NCI-H2196 (cell line): ENCODE results near the gene FLCN.
A peak's percentile ranks its signal among the peaks of the same experiment; 100 is the strongest.
"Not testable (repeated sequence)": the region's sequence is repeated elsewhere in the genome, so short reads cannot be mapped to it uniquely, and the experiment has no call there.

Source experiments
- DNase-seq: peaks from one replicate; lab custom pipeline; 2025; ENCODE audit not compliant: unreplicated experiment; lab: John Stamatoyannopoulos, UW

FLCN gene, protein sequence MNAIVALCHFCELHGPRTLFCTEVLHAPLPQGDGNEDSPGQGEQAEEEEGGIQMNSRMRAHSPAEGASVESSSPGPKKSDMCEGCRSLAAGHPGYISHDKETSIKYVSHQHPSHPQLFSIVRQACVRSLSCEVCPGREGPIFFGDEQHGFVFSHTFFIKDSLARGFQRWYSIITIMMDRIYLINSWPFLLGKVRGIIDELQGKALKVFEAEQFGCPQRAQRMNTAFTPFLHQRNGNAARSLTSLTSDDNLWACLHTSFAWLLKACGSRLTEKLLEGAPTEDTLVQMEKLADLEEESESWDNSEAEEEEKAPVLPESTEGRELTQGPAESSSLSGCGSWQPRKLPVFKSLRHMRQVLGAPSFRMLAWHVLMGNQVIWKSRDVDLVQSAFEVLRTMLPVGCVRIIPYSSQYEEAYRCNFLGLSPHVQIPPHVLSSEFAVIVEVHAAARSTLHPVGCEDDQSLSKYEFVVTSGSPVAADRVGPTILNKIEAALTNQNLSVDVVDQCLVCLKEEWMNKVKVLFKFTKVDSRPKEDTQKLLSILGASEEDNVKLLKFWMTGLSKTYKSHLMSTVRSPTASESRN

DNA sequence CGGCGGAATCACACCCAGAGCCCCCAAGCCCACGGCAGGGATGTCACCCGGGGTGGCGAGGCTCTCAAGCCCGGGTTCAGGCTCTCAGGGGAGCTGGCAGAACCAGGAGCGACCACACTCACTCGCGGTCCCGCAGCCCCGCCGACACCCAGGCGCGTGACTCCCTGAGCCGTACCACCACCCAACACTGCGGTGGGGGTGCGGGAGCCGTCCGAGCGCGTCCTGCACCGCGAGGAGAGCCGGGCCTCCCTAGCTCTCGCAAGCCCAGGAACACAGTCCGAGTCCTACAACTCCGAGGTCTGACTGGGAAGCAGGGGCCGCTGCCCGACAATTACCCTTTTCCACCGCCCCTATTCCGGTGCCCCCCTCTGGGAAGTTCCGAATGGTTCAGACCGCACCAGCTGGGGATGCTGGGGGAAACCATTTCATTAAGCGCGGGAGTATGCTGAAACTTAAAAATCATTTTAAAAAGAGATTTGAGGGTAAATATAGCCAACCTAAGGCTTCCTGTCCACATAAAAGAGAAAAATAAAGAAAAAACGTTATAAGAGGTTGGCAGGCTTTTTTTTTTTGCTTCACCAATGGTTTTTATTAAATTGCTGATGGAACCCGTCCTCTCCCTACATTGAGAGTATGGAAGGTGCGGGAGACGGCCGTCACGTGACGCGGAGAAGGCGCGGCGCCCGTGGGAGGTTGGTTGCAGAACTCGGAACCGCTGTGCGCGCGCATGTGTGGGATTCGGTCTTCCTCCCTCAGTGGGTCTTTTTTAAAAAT lies at the start of gene FLCN:
FLCN (minus strand) TSS at position 143 of the 774 bp plus-strand sequence. CDS start 9,031 bp downstream, outside the sequence.
- DNase-seq: peak; percentile 55

DNA sequence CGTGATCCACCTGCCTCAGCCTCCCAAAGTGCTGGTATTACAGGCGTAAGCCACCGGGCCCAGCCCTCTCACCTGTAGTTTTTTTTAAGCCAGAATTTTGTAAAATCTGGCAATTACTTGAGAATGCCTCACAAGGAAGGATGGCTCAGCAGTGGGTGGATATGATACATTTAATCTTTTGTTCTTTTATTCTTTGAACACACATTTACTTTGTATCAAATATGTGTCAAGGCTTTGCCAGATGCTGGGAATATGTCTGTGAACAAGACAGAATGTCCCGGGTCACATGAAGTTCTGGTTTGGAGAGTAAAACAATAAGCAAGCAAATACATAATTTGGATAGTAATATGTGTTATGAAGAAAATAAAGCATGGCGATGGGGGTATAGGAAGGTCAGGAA lies 49.0 kb upstream of the FLCN start:
- no peak for DNase-seq

DNA sequence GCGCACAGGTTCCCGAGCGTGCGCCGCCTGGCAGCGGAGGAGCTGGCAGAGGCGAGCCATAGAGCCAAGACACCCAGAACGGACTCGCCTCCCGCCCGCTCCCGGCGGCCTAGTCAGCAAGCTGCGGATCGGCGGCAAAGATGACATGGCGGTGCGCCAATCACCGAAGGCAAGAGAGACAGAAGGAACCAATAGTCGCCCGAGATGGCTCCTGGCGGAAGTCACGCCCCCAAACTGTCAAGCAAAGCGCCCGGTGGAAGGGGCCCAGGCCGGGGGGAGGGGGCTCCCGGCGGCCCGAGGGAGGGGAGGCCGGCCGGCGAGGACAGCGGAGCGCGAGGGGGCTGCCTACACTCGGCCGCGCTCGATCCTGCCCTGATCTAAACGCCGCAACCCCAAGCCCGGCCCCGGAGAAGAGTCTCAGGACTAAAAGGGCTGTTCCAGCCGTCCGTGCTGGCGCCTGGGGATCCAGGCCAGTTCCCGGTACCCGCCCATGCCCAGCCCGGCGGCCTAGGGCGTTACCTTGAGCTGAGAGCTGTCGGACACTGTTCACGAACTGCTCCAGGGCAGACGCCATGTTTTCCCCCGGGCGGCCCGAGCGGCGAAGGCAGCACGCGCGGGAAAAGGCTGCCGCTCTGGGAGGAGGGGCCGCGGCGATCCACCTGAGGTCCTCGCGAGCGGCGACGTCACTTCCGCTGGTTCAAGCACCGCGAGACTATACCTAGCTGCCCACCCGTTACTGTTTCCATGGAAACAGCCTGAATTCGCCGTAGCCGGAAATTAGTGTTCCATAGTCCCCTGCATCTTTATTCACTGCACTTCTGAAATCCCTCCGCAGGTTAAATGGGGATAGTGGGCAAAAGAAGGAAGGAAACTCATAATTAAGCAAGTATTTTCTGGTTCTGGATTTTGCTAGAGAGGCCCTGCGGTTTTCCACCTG lies 43.9 kb upstream of the FLCN start, which contains the start of gene COPS3:
COPS3 (minus strand) TSS at position 634 of the 937 bp plus-strand sequence; CDS start at position 574, 60 bp downstream.
- DNase-seq: peak; percentile 90

DNA sequence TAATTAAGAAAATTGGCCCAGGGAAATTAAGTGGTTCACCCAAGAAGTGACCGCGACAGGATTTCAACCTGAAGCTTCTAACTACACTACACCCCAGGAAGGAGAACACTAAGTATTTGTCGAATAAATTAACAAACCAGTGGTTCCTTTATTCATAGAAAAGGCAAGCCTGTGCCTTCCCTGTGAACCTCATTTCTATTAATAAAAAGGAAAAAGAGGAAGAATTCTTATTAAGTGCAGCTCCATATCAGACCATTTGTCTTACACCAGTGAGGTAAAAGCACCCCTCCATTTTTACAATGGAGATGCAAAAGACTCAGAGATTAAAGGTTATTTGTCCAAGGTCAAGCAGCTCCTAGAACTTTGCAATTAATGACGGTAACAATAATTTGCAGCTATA lies 42.3 kb upstream of the FLCN start:
- no peak for DNase-seq

DNA sequence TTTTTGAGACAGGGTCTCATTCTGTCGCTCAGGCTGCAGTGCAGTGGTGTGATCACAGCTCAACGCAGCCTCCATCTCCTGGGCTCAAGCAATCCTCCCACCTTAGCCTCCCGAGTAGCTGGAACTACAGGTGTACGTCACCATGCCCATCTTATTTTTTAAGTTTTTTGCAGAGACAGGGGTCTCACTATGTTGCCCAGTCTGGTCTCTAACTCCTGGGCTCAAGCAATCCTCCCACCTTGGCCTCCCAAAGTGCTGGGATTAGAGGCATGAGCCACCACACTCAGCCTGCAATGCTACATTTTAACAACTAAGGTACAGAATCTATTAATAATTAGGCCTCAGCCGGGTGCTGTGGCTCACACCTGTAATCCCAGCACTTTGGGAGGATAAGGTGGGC lies 40.5 kb upstream of the FLCN start:
- DNase-seq: not testable (repeated sequence)

DNA sequence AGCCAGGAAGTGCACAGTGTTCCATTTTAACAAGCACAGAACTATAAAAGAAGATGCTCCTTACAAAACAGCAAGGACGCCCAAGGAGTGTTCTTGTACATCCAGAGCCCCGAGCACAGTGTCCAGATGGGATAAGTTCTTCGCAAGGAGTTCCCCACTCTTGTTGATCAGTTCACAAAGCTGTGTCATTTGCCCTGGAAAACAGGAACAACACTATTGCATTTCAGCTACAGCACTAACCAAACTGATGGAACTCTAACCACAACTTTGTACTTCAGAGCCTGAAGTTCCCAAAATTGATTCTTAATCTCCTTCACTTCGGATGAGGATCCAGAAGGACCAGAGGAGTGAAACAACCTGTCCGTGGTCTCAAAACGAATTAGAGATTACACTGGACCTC lies 39.0 kb upstream of the FLCN start:
- DNase-seq: no peak

DNA sequence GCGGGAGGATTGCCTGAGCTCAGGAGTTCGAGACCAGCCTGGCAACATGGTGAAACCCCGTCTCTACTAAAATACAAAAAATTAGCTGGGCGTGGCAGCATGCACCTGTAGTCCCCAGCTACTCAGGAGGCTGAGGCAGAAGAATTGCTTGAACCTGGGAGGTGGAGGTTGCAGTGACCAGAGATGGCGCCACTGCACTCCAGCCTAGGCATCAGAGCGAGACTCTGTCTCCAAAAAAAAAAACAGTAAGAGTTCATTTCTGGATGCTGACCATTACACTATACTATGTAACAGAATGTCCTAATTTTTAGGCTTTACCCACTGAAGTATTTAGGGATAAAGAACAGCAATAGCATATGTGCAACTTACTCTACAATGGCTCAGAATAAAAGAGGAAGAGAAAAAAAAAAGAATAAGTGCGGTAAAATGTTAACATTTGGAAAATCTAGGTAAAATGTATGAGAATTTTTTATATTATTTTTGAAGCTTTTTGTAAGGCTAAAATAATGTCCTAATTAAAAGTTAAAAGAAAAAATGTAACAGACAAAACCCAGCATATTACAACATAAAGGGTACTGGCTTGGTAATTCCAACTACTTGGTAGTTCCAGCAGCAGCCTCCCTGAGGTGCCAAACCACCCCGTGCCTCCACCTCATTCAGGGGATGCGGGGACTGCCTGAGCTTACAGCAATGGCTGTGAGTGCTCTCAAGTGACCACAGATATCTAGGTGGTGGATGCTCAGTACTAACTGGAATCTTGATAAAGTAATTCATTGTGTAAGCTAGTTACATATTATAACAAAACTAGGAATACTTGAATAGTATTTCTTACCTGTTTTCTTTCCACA lies 33.2 kb upstream of the FLCN start:
- no peak for DNase-seq

DNA sequence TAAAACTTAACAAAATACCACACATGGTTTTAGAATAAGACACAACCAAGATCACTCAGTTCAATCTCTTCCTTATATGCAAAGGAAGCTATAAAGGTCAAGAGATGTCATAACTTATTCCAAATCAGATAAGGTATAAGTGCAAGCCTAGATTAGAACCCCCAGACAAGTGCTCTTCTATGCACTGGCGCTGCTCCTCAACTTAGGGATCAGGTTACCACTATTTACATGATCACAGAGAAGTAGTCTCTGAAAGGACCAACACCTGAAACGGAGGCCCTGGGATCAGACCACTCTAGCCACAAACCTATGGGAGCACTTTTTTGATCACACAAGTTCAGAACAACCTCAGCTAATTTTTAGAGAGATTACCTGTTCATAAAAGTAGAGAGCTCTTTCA lies 27.5 kb upstream of the FLCN start:
- DNase-seq: peak; percentile 4

DNA sequence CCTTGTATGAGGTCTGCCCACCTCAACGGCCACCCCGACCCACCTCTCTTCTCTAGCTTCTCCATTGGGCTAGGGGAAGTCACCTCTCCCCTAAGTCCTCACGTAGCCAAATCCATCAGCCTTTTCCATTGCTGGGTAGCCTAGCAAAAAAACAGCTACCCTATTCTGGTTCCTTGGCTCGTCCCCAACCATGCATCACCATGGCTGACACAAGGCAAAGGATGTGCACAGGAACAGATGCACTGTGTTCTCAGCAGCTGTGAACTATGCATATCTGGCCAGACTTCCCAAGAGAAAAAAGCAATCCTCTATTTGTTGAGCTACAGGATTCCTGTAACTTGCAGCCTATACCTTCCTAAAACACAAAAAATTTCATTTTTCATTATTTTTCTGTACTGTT lies 22.0 kb upstream of the FLCN start:
- no peak for DNase-seq

DNA sequence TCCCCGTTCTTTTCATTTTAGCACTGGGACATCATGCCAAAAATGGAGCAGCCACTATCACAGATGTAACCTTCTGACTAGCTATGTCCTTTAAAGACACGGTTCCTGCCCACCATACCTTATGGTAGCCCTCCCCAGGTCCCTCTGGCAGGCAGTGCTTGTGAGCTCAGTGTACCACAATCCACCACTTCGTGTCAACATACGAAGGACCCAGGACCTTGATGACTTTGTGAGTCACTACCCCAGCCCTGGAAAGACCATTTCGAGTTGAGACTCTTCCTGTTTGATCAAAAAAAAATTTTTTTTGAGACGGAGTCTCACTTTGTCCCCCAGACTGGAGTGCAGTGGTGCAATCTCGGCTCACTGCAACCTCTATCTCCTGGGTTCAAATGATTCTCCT lies 21.0 kb upstream of the FLCN start:
- no peak for DNase-seq

DNA sequence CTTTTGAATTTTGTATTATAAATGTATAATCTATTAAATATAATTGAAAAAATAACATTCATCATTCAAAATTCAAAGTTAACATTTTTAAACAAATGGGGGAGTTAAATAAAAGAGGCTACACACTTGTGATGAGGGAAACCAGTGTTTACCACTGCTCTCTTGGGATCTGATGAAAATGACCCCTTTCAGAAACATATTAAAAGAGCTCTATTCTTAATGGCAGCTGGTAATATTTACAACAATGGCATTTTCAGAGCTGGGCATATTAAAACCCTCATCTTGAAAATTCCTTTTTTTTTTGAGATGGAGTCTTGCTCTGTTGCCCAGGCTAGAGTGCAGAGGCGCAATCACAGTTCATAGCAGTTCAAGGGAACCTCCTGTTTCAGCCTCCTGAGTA lies 19.3 kb upstream of the FLCN start:
- no peak for DNase-seq

DNA sequence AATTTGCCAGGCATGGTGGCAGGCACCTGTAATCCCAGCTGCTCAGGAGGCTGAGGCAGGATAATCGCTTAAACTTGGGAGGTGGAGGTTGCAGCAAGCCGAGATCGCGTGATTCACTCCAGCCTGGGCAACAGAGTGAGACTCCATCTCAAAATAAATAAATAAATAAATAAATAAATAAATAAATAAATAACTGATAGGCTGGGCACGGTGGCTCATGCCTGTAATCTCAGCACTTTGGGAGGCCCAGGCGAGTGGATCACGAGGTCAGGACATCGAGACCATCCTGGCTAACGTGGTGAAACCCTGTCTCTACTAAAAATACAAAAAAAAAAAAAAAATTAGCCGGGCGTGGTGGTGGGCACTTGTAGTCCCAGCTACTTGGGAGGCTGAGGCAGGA lies 18.7 kb upstream of the FLCN start:
- DNase-seq: not testable (repeated sequence)

DNA sequence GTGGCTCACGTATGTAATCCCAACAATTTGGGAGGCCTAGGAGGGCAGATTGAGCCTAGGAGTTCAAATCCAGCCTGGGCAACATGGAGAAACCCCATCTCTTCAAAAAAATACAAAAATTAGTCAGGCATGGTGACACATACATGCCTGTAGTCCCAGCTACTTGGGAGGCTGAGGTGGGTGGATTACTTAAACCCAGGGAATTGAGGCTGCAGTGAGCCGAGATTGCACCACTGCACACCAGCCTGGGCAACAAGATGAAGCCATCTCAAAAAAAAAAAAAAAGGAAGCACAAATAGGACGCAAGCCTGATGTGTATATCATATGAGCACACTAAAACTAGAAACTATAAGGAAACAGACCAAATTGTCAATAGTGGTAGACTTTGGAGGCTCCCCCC lies 17.1 kb upstream of the FLCN start:
- no peak for DNase-seq

DNA sequence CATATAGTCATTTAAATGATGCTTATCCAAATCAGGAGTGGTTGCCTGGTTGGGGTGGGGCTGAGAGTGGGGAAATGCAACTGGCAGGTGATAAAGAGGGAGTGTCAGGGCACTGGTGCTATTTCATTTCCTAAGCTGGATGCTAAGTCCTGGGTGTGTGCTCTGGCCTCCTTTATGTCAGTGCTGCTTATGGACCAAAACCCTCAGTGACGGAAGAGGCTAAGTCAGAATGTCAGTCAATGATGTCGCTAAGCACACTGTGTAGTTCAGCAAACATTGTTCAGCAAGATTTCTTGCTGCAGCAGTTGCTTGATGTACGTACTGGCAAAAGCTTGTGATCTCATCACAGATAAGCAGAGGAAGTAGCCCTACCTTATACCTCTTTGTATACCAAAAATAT lies 16.4 kb upstream of the FLCN start:
- DNase-seq: no peak

DNA sequence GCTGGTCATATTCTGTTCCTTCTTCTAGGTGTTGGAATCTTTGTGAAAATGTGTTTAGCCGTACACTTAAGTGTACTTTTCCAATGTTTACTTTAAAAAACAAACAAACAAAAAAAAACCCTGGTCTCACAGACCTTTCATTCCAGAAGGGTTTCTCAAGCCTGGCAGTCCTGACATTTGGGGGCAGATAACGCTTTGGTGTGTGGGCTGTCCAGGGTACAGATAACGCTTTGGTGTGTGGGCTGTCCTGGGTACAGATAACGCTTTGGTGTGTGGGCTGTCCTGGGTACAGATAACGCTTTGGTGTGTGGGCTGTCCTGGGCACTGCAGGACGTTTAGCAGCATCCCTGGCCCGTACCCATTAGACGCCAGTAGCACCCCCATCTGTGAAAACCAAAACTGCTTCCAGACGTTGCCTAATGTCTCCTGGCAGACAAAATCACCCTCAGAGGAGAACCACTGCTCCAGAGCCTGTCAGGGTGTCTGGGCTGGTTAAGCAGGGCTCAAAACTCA lies 15.2 kb upstream of the FLCN start:
- DNase-seq: no peak

DNA sequence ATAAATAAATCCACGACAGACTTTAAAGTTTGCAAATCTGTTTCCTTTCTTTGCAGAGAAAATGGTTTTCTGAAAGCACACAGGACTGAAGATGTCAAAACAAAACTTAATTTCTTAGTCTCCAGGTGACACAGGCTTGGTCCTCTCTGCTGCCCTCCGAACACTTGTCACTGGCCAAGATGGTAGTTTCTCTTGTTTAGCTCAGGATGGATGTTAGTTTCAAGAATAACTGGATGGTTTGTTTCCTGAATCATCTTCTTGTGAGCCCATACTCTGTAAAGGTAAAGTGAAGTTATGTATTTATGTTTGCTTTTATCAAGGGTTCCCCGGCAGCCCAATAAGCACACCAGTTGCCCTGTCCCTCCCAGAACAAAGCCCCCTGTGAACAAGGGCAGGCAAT lies 9.9 kb upstream of the FLCN start:
- DNase-seq: no peak

DNA sequence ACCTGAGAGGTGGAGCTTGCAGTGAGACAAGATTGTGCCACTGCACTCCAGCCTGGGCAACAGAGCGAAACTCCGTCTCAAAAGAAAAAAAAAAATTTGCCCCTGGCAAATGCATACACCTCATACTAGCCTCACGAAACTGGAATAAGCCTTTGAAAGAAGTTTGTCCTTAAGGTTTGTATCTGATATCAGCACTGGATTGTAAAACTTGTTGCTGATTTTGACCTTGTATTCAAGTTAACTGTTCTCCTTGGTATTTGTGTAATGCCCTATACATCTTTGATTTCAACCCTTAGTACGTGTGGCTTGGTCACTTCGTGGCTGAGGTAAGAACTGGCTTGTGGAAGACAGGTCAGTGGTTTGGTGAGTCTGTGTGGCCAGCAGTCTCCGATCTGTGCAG lies 6.2 kb upstream of the FLCN start:
- no peak for DNase-seq

DNA sequence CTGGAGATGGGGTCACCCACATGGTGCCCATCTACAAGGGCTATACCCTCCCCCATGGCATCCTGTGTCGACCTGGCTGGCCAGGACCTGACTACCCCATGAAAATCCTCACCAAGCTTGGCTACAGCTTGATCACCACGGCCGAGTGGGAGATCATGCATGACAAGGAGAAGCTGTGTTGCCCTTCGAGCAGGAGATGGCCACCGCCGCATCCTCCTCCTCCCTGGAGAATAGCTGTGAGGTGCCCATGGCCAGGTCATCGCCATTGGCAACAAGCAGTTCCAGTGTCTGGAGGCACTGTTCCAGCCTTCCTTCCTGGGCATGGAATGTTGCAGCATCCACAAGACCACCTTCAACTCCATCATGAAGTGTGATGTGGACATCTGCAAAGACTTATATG lies 5.3 kb upstream of the FLCN start:
- DNase-seq: no peak

DNA sequence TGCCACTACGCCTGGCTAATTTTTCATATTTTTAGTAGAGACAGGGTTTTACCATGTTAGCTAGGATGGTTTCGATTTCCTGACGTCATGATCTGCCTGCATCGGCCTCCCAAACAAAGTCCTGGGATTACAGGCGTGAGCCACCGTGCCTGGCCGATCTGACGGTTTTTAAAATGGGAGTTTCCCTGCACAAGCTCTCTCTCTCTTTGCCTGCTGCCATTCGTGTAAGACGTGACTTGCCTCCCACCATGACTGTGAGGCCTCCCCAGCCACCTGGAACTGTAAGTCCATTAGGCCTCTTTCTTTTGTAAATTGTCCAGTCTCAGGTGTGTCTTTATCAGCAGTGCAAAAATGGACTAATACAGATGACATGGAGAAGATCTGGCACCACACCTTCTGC lies 4.7 kb upstream of the FLCN start:
- DNase-seq: no peak

DNA sequence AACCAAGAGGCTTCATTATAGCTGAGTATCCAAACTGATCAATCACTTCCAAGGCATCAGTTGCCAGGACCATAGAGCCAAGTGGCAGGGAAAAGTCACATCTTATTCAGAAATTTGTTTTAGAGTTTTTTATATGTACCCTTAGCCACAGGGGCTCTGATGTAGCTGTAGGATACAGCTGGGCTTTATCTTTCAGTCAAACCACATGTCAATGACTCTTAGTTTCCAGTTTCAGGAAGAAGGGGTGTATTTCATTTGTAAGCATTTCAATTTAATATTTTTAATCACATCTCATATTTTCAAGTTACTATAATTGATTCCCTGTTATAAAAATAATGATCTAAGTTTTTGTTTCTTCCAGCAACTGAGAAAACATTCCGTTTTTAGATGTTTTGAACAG lies 2.9 kb upstream of the FLCN start:
- DNase-seq: no peak
